ENCODE data around the gene KIF1A. TPM values are rescaled to one million over a fixed set of nuclear protein-coding genes. Genes with fewer than 3 reads are reported as not detected.
A peak's percentile ranks its signal among the peaks of the same experiment; 100 is the strongest.

KIF1A gene
- total RNA-seq, 1 experiment from 2014 or later, result not detected

- ChIA-PET POLR2A (ENCODE audit: unreplicated experiment) (no interaction called here), CTCF (no interaction called here)
- ATAC-seq (no peak), DNase-seq (no peak)
- intact Hi-C loops (cut with micrococcal nuclease), result no loop called here
- Histone ChIP-seq H3K27ac (ENCODE audit: low read length) (no peak overlapping the region), H3K4me3 (ENCODE audit: low read length) (no peak overlapping the region), H3K79me2 (ENCODE audit: low read length) (no peaks in the 10 kb centered on the region), H3K9ac (ENCODE audit: low read length) (no peak overlapping the region), H3K4me2 (ENCODE audit: low read length) (no peak overlapping the region), H3K9me2 (replicated peaks; ENCODE audit: low read length) (no peaks in the 10 kb centered on the region), H3F3A (ENCODE audit: low read length, unreplicated experiment) (no peaks in the 10 kb centered on the region), H3K9me3 (ENCODE audit: low read length) (no peaks in the 10 kb centered on the region), H4K20me1 (ENCODE audit: low read length) (no peaks in the 10 kb centered on the region), H3K4me1 (ENCODE audit: insufficient read depth, low read length) (no peaks in the 10 kb centered on the region), H2AFZ (ENCODE audit: low read length) (no peak overlapping the region), H3K36me3 (ENCODE audit: low read depth, low read length) (no peaks in the 10 kb centered on the region), H3K27me3 (ENCODE audit: low read length) (peaks cover 42% of the 10 kb centered on the region)
- no TSS peak for BruUV-seq (replicated peaks)
- TF ChIP-seq EZH2phosphoT487 (IDR thresholded peaks at IDR 0.05; ENCODE audit: borderline replicate concordance, low read length), result peak; percentile 47; the same call in 1 of the 2 replicates
- TF ChIP-seq CTCF (conservative IDR thresholded peaks at IDR 0.05; ENCODE audit: low read depth, low read length), result no peak
- TF ChIP-seq EZH2 (IDR thresholded peaks at IDR 0.05; ENCODE audit: low read length, unreplicated experiment), result peak; percentile 69
Measured at GRCh38 chr2:240819126-240819857, 727 bp downstream of the KIF1A start.

- CTCF ChIA-PET, result no interaction called here
Measured at GRCh38 chr2:240818293-240819125, 1.5 kb downstream of the KIF1A start.

More at GRCh38 chr2:240818293-240819125, 1.5 kb downstream of the KIF1A start:
- H3F3A ChIP-seq (ENCODE audit: low read length, unreplicated experiment), result no peaks in the 10 kb centered on the region
- ATAC-seq, result no peak
- no TSS peak for BruUV-seq (replicated peaks)
- H3K4me3 ChIP-seq (ENCODE audit: low read length), result no peak overlapping the region
- no peak overlapping the region for H2AFZ ChIP-seq (ENCODE audit: low read length)
- intact Hi-C loops (cut with micrococcal nuclease), result no loop called here
- no peaks in the 10 kb centered on the region for H4K20me1 ChIP-seq (ENCODE audit: low read length)
- DNase-seq, result no peak
- no peak for TF ChIP-seq EZH2phosphoT487 (IDR thresholded peaks at IDR 0.05; ENCODE audit: borderline replicate concordance, low read length)
- no peak for TF ChIP-seq CTCF (conservative IDR thresholded peaks at IDR 0.05; ENCODE audit: low read depth, low read length)
- no peak for TF ChIP-seq EZH2 (IDR thresholded peaks at IDR 0.05; ENCODE audit: low read length, unreplicated experiment)
- no peak overlapping the region for H3K9ac ChIP-seq (ENCODE audit: low read length)
- H3K27me3 ChIP-seq (ENCODE audit: low read length), result peaks cover 34% of the 10 kb centered on the region
- H3K4me1 ChIP-seq (ENCODE audit: insufficient read depth, low read length), result no peaks in the 10 kb centered on the region
- H3K4me2 ChIP-seq (ENCODE audit: low read length), result no peak overlapping the region
- POLR2A ChIA-PET (ENCODE audit: unreplicated experiment), result no interaction called here
- H3K9me2 ChIP-seq (replicated peaks; ENCODE audit: low read length), result no peaks in the 10 kb centered on the region
- no peaks in the 10 kb centered on the region for H3K79me2 ChIP-seq (ENCODE audit: low read length)
- no peaks in the 10 kb centered on the region for H3K36me3 ChIP-seq (ENCODE audit: low read depth, low read length)
- no peak overlapping the region for H3K27ac ChIP-seq (ENCODE audit: low read length)
- no peaks in the 10 kb centered on the region for H3K9me3 ChIP-seq (ENCODE audit: low read length)
